ENCODE data around the gene ZNF644.

Gene ZNF644

DNA sequence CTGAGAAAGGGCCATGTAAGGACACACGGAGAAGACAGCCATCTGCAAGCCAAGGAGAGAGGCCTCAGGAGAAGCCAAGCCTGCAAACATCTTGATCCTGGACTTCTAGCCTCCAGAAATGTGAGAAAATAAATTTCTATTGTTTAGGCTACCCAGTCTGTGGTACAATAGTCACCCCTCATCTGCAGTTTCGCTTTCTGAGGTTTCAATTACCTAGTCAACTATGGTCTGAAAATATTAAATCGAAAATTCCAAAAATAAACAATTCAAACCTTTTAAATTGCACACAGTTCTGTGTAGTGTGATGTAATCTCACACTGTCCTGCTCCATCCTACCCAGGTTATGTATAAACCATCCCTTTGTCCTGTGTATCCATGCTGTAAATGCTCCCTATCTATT is 52.6 kb downstream of the ZNF644 start:
- H3K27ac ChIP-seq, result no peak overlapping the region
- H3K4me3 ChIP-seq, result no peak overlapping the region
- TF ChIP-seq, protein P1, sequence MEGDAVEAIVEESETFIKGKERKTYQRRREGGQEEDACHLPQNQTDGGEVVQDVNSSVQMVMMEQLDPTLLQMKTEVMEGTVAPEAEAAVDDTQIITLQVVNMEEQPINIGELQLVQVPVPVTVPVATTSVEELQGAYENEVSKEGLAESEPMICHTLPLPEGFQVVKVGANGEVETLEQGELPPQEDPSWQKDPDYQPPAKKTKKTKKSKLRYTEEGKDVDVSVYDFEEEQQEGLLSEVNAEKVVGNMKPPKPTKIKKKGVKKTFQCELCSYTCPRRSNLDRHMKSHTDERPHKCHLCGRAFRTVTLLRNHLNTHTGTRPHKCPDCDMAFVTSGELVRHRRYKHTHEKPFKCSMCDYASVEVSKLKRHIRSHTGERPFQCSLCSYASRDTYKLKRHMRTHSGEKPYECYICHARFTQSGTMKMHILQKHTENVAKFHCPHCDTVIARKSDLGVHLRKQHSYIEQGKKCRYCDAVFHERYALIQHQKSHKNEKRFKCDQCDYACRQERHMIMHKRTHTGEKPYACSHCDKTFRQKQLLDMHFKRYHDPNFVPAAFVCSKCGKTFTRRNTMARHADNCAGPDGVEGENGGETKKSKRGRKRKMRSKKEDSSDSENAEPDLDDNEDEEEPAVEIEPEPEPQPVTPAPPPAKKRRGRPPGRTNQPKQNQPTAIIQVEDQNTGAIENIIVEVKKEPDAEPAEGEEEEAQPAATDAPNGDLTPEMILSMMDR (IDR thresholded peaks at IDR 0.05), result no peak
- DNase-seq (ENCODE audit: low spot score), result no peak

- no peak overlapping the region for H3K27ac ChIP-seq
Observed at GRCh38 chr1:90964444-90965035, 57.3 kb downstream of the ZNF644 start.

DNA sequence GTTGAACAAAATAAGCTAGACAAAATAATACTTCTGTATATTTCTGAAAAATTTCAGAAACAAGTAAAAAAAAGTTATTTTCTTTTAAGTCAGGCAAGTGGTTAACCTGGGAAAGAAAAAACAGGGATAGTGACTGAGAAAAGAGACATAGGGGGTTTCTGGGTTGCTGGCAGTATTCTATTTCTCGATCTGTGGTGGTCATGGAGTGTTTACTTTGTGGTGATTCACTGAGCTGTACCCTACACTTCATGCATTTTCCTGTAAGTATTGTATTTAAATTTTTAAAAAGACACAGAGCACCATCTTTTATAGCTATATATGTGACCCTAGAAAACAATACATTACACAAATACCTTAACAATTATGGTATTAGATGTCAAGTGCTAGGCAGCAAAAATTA is 58.2 kb downstream of the ZNF644 start:
- Histone ChIP-seq H3K4me3 (no peak overlapping the region), H3K27ac (no peak overlapping the region)
- DNase-seq (ENCODE audit: low spot score), result no peak
- TF ChIP-seq, protein P1 (IDR thresholded peaks at IDR 0.05), result no peak

More at GRCh38 chr1:90964444-90965035, 57.3 kb downstream of the ZNF644 start:
- no peak for DNase-seq (ENCODE audit: low spot score)
- TF ChIP-seq, protein P1 (IDR thresholded peaks at IDR 0.05), result no peak
- no peak overlapping the region for H3K4me3 ChIP-seq

DNA sequence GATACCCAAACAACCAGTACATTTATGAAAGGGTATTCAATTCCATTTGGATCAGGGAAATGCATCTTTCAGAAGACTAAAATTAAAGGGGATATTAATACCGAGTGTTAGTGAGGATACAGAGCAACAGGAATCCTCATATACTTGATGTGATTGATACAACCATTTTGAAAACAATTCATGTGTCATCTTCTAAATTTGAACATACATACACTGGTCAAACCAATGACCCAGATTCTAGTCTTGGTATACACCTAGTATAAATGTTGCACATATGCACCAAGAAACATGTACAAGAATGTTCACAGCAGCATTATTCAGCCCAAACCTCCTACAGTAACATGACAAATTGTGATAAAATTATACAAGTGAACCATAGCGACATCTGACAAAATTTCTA is 58.6 kb downstream of the ZNF644 start:
- TF ChIP-seq, protein P1 (IDR thresholded peaks at IDR 0.05), result no peak
- Histone ChIP-seq H3K4me3 (no peak overlapping the region), H3K27ac (no peak overlapping the region)
- DNase-seq (ENCODE audit: low spot score), result no peak

- DNase-seq (ENCODE audit: low spot score), result no peak
- Histone ChIP-seq H3K4me3 (no peak overlapping the region), H3K27ac (no peak overlapping the region)
- TF ChIP-seq, protein P1 (IDR thresholded peaks at IDR 0.05), result no peak
Observed at GRCh38 chr1:90959352-90960206, 62.3 kb downstream of the ZNF644 start.

- H3K4me3 ChIP-seq, result no peak overlapping the region
- no peak for DNase-seq (ENCODE audit: low spot score)
- H3K27ac ChIP-seq, result no peak overlapping the region
- TF ChIP-seq, protein P1 (IDR thresholded peaks at IDR 0.05), result no peak
Observed at GRCh38 chr1:90957497-90957896, 64.3 kb downstream of the ZNF644 start.

GRCh38 chr1:90955769-90956168 is 66.1 kb downstream of the ZNF644 start:
- Histone ChIP-seq H3K4me3 (no peak overlapping the region), H3K27ac (no peak overlapping the region)
- DNase-seq (ENCODE audit: low spot score), result no peak
- TF ChIP-seq, protein P1 (IDR thresholded peaks at IDR 0.05), result no peak

Measured in coronary artery (tissue), 2 donors.